OCI-LY3 (cell line): ENCODE results near the gene LCN2.
A peak's percentile ranks its signal among the peaks of the same experiment; 100 is the strongest.

ENCODE experiments used
- H2AFZ ChIP-seq: fragments of 200-600, 300-600 bp; shearing (Covaris generic); 2 replicates; pipeline ENCODE4 v1.6.0; 2014; ENCODE audit warnings: antibody characterized with exemption, low read depth, low read length
- H3K27ac ChIP-seq: fragments of 200-600, 300-600 bp; sonication (generic); 2 replicates; pipeline ENCODE4 v1.5.1; 2014; ENCODE audit warnings: mild to moderate bottlenecking, low read length, moderate library complexity, mixed read lengths
- H3K27me3 ChIP-seq: fragments of 200-600, 300-600 bp; sonication (generic); 2 replicates; pipeline ENCODE4 v1.6.1; 2014; ENCODE audit warnings: low read depth, low read length, mixed read lengths
- H3K36me3 ChIP-seq: fragments of 200-600, 300-600 bp; sonication (generic); replicated peaks from 2 replicates; pipeline ENCODE3; 2014; ENCODE audit warnings: low read depth, low read length, mixed read lengths
- H3K4me1 ChIP-seq: fragments of 300-600, 200-600 bp; sonication (generic); 2 replicates; pipeline ENCODE4 v1.6.1; 2014; ENCODE audit warnings: low read length, mixed read lengths
- H3K4me2 ChIP-seq: fragments of 200-600, 300-600 bp; sonication (generic); 2 replicates; pipeline ENCODE4 v1.6.1; 2014; ENCODE audit warnings: low read length, mixed read lengths
- H3K4me3 ChIP-seq: fragments of 300-600, 200-600 bp; sonication (generic); 2 replicates; pipeline ENCODE4 v1.5.1; 2014; ENCODE audit warnings: antibody characterized with exemption, mild to moderate bottlenecking, low read length, moderate library complexity
- H3K79me2 ChIP-seq: fragments of 300-600, 200-600 bp; shearing (Covaris generic); 2 replicates; pipeline ENCODE4 v1.6.1; 2014; ENCODE audit warnings: mild to moderate bottlenecking, low read length, mixed read lengths
- H3K9ac ChIP-seq: fragments of 300-600, 200-600 bp; shearing (Covaris generic); 2 replicates; pipeline ENCODE4 v1.6.0; 2014; ENCODE audit warnings: mild to moderate bottlenecking, low read length, moderate library complexity
- H3K9me3 ChIP-seq: fragments of 200-600, 300-600 bp; shearing (Covaris generic); 2 replicates; pipeline ENCODE4 v1.6.1; 2014; ENCODE audit warnings: low read length, mixed read lengths; ENCODE audit not compliant: insufficient read depth
- H4K20me1 ChIP-seq: fragments of 200-600, 300-600 bp; sonication (generic); 2 replicates; pipeline ENCODE4 v1.6.1; 2016; ENCODE audit warnings: low read length, mixed read lengths; ENCODE audit not compliant: insufficient read depth
- CTCF ChIP-seq: fragments of 200-600, 300-600 bp; sonication (generic); IDR thresholded peaks from 2 replicates; pipeline ENCODE4 v1.5.1; 2014; ENCODE audit warnings: antibody characterized with exemption, low read length, low read depth
- EZH2phosphoT487 ChIP-seq: fragments of 200-600 bp; shearing (Covaris generic); IDR thresholded peaks from 2 replicates; pipeline ENCODE4 v1.6.1; 2018; ENCODE audit warnings: antibody characterized with exemption, mixed run types, low read depth

Gene LCN2

GRCh38 chr9:128153947-128154695, 4.9 kb downstream of the LCN2 start:
- H3K79me2 ChIP-seq, result no peaks in the 10 kb centered on the region
- H3K4me2 ChIP-seq, result no peak overlapping the region
- H3K9ac ChIP-seq, result no peak overlapping the region
- no peaks in the 10 kb centered on the region for H3K27me3 ChIP-seq
- no peaks in the 10 kb centered on the region for H3K36me3 ChIP-seq
- no peaks in the 10 kb centered on the region for H4K20me1 ChIP-seq
- no peaks in the 10 kb centered on the region for H3K9me3 ChIP-seq
- no peak overlapping the region for H2AFZ ChIP-seq
- H3K27ac ChIP-seq, result no peak overlapping the region
- peaks cover 3% of the 10 kb centered on the region; the same call in 1 of the 2 replicates for H3K4me1 ChIP-seq
- TF ChIP-seq EZH2phosphoT487 (no peak), CTCF (no peak)
- no peak overlapping the region for H3K4me3 ChIP-seq

- TF ChIP-seq CTCF (no peak), EZH2phosphoT487 (no peak)
- Histone ChIP-seq H3K27me3 (no peaks in the 10 kb centered on the region), H3K4me3 (no peak overlapping the region), H3K9me3 (no peaks in the 10 kb centered on the region), H3K9ac (no peak overlapping the region), H3K4me1 (peaks cover 8% of the 10 kb centered on the region; the same call in 1 of the 2 replicates), H3K27ac (no peak overlapping the region), H3K36me3 (no peaks in the 10 kb centered on the region), H3K79me2 (peaks cover 5% of the 10 kb centered on the region), H4K20me1 (no peaks in the 10 kb centered on the region), H3K4me2 (no peak overlapping the region), H2AFZ (no peak overlapping the region)
These were observed 6.7 kb downstream of the LCN2 start for GRCh38 chr9:128155736-128156500.

- Histone ChIP-seq H3K4me2 (peak overlapping the region; percentile 78), H3K9me3 (no peaks in the 10 kb centered on the region), H3K27ac (peak overlapping the region; percentile 62), H3K4me1 (peaks cover 12% of the 10 kb centered on the region), H3K4me3 (peak overlapping the region; percentile 84), H3K36me3 (peaks cover 16% of the 10 kb centered on the region), H2AFZ (peak overlapping the region; percentile 78), H3K79me2 (peaks cover 8% of the 10 kb centered on the region), H4K20me1 (no peaks in the 10 kb centered on the region), H3K27me3 (no peaks in the 10 kb centered on the region), H3K9ac (peak overlapping the region; percentile 79)
- TF ChIP-seq EZH2phosphoT487, result no peak
- no peak for TF ChIP-seq CTCF
These were observed 10.2 kb downstream of the LCN2 start for GRCh38 chr9:128159522-128159783.

GRCh38 chr9:128159784-128160602, 10.7 kb downstream of the LCN2 start, which contains the start of gene BBLN:
BBLN (plus strand) TSS chr9:128160265; CDS start chr9:128160408, 143 bp downstream.
- Histone ChIP-seq H3K4me1 (peaks cover 12% of the 10 kb centered on the region), H3K36me3 (peaks cover 16% of the 10 kb centered on the region), H3K4me2 (peak within 1 kb of the TSS; percentile 79), H3K9ac (peak within 1 kb of the TSS; percentile 85), H3K27me3 (no peaks in the 10 kb centered on the region), H3K79me2 (peaks cover 8% of the 10 kb centered on the region), H3K27ac (peak within 1 kb of the TSS; percentile 62), H3K4me3 (peak within 1 kb of the TSS; percentile 89), H2AFZ (peak within 1 kb of the TSS; percentile 83), H4K20me1 (no peaks in the 10 kb centered on the region), H3K9me3 (no peaks in the 10 kb centered on the region)
- TF ChIP-seq CTCF (no peak), EZH2phosphoT487 (no peak)
